HG03025 (cell line): Measurements from ENCODE around the gene MEN1.
"Not testable (repeated sequence)": the region's sequence is repeated elsewhere in the genome, so short reads cannot be mapped to it uniquely, and the experiment has no call there.

Experiments
- ATAC-seq: cut with Tn5 transposase; IDR thresholded peaks from one replicate; pipeline ENCODE4 v1.9.1; 2021; ENCODE audit warnings: mild to moderate bottlenecking, moderate library complexity; ENCODE audit not compliant: unreplicated experiment, low FRiP score

Gene MEN1

GRCh38 chr11:64846998-64847666 lies 36.8 kb upstream of the MEN1 start:
- no peak for ATAC-seq

DNA sequence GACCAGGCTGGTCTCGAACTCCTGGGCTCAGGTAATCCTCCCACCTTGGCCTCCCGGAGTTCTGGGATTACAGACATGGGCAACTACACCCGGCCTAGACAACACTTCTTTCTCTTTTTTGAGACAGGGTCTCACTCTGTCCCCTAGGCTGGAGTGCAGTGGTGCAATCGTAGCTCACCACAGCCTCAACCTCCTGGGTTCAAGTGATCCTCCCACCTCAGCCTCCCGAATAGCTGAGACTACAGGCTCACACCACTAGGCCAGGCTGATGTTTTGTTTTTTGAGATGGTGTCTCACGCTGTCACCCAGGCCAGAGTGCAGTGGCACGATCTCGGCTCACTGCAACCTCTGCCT lies 35.4 kb upstream of the MEN1 start:
- not testable (repeated sequence) for ATAC-seq

DNA sequence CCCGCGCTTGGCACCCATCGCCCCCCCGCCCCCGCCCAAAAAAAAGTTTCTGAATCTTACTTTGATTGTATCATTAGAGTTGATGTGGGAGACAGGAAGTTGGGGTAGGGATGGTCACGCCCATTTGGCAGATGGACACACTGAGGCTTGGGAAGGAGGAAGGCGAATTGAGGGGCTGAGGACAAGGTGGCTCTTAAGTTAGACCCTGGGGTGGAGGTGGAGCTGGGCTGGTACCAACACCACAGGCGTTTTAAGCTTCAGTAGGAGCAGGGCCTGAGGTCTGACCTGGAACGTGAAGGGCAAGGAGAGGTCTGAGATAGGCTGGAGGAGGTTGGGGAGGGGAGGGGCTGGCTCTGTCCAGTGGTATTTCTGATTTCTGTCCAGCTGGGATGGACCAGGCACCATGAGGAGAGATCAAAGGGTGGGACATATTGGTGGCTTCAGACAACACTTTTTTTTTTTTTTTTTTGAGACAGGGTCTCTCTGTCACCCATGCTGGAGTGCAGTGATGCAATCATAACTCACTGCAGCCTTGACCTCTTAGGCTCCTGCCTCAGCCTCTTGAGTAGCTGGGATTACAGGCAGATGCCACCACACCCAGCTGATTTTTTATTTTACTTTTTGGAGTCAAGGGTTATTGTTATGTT lies 34.9 kb upstream of the MEN1 start:
- no peak for ATAC-seq

DNA sequence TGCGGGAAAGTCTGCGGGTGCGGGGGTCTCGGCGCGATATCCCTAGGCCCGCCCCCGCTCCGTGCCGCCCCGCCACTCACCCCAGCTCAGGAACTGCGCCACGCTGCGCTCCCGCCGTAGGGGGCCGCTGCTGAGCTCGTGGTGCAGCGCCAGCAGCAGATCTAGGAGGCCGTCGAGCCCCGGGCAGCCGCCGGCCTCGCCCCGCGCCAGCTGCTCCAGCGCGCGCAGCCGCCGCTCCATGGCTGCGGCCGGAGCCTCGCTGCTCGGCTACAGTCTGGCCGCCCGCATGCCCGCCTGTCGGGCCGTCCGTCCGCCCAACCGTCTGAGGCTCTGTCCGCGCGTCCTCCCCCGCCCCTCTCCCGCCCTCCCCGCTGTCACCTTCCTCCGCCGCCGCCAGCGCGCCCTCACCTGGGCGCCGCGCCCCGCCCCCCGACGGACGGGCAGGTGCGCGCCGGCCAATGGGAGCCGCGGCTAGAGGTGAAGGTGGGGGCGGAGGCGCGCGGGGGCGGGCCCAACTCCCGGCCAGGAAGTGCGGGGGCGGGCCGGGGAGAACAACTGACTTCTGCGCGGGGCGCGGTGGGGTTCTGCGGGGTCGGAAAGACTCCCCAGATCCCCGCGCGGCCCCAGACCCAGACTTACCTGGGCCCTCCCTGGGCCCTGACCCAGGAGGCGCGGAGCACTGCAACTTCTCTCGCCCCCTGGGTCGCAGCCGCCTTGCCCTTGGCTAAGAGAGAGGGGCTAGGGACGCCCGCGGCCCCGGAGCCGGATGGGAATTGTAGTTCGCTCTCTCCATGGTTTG lies 34.2 kb upstream of the MEN1 start, which contains the start of gene CDC42BPG:
Gene CDC42BPG (minus strand): TSS at position 324 of the 799 bp plus-strand sequence. CDS start 84 bp downstream, at position 240.
- no peak for ATAC-seq

- no peak for ATAC-seq
Measured at GRCh38 chr11:64843686-64844329, 33.5 kb upstream of the MEN1 start.

- no peak for ATAC-seq
Measured at GRCh38 chr11:64842851-64843685, 32.7 kb upstream of the MEN1 start.

GRCh38 chr11:64842366-64842759 lies 32.0 kb upstream of the MEN1 start:
- ATAC-seq = no peak

- ATAC-seq = no peak
Measured at GRCh38 chr11:64841592-64842365, 31.4 kb upstream of the MEN1 start.

DNA sequence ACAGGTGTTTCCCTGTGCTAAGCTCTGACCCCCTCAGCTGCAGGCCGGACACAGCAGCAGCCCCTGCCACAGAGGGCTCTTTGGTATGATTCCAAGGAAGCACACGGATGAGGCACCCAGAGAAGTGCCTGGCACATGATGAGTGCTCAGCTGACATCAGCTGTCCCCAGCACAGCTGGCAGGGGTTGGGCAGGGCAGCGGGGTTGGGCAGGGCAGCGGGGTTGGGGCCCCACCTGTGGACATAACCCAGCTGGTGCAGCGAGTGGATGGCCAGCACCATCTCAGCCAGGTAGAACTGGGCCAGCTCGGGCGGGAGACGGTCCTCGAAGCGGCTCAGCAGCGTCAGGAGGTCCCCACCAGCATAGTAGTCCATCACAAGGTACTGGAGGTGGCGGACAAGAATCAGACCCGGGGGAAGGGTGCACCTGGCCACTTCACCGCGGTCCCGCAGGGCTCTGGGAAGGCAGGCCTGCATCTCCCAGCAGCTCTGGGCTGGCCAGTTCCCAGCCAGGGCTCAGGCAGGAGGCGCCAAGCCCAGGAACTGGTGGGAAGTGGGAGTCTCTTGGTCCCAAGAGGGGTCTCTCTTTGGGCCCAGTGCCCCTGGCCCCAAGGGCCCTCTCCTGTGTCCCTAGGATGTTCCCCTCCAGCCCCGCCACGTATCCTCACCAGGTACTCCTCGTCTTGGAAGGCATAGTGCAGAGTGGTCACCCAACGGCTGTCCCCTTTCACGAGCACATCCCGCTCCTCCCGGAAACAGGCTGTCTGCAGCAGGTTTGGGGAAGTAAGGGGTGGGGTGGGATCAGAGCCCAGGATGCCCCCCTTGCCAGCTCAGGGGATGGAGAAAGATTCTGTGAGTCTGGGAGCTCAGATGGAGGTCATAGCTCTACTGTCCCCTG lies 29.8 kb upstream of the MEN1 start:
- no peak for ATAC-seq

DNA sequence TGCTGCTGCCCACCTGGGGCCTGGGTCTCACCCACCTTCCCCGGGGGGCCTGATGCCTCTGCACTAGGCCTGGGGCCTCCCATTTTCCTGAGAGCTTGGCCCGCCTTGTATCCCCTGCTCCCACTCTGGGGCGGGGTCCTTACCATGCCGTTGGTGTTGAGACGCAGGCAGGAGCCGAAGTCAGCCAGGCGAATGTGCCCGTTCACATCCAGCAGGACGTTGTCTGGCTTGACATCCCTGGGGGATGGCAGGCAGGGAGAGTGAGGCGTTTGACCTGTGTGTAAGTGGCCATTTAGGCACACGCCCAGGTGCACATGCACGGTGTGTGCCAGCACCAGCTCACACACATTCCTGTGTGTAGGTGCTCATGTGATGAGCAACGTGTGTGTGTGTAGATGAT lies 29.0 kb upstream of the MEN1 start:
- ATAC-seq = no peak

DNA sequence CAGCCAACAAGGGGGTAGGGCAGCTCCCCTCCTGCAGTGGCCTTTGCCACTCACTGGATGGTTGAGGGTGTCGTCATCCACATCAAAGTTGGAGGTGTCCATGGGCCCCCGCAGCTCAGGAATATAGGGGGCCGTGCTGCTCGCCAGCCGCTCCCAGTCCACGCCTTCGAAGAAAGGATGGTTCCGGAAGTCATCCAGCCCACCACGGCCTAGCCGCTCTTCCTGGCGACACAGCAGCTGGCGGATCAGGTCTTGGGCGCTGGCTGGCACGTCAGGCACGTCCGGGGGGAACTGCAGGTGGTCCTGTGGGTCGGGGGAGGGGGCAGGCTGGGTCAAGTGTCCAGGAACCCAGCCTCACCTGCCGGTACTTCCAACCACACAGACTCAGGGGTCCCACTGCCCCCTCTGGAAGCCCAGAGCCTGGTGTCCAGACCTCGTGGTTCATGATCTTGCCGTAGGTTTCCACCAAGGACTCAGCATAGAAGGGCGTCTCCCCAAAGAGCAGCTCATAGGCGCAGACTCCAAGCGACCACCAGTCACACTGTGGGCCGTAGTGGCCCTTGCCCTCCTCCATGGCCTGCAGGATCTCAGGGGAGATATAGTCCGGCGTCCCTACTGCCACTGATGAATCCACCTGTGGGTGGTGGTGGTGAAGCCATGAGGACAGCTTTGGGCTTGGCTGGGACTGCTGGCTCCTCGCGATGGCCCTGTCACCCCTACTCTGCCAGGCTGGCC lies 28.4 kb upstream of the MEN1 start:
- no peak for ATAC-seq

DNA sequence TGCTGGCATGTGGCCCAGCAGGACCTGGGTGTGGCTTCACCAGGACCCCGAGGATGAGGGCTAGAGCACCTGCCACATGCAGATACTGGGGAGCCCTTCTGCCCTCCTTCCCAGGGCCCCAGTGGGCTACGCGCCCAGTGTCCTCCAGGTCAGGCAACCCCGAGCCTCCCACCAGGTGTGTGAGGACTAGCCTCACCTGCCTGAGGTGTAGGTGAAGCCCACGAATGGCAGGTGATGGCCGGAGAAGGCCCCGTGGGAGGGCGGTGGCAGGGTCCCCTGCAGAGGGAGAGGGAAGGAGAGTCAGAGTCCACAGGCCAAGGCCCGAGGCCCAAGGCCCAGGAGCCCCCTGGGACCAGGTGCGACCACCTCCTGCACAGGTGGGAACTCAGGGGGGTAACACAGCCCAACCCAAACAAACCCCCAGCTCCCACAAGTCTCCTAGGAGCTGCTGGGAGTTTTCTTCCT lies 27.6 kb upstream of the MEN1 start:
- no peak for ATAC-seq

- no peak for ATAC-seq
Measured at GRCh38 chr11:64836448-64837072, 26.2 kb upstream of the MEN1 start.

- ATAC-seq = no peak
Measured at GRCh38 chr11:64835616-64836447, 25.5 kb upstream of the MEN1 start.

DNA sequence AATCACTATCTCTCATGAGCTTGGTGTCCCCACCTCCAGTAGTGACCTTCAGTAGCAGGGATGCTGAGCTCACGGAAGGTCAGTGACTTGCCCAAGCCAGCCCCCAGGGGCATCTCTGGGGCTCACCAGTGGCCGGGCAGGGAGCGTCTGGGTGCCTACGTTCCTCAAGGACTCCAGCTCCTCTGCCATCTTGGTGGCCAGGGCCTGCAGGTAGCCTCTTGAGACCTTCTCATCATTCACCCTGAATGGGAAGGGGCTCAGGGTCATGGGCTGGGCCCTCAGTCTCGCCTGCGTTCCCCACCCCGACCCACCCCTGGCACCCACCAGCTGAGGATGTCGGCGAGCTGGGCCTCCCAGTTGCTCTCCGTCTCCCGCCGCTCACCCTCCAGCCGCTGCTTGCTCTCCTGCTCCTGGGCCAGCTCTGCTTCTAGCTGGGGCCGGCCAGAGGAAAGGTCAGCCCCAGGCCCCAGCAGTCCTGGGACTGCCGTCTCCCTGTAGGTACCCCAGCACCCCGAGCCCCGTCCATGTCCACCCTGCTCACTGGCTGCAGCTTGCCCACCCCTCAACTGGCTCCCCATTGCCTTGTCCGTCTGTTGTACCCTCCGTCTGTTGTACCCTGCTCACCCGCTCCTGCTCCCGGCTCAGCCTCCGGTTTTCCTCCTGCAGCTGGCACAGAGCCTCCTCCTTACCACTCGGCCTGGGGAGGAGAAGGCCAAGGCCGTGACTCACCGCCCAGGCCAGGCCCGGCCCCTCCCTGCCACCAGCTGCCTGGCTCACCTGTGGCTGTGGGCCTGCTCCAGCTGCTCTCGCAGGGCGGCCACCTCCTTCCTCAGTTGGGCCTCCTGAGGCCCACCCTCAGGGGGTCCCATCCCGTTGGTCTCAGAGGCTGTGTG lies 24.6 kb upstream of the MEN1 start:
- ATAC-seq = no peak
